Daoy (cell line): ENCODE data around the gene SYNC. TPM values are rescaled to one million over a fixed set of nuclear protein-coding genes. Genes with fewer than 3 reads are reported as not detected.
"Not testable (repeated sequence)": the region's sequence is repeated elsewhere in the genome, so short reads cannot be mapped to it uniquely, and the experiment has no call there.

ENCODE experiments used
- DNase-seq: peaks from one replicate; pipeline ENCODE4 v3.0.0-alpha.2; 2015; ENCODE audit warnings: low read depth
- total RNA-seq: library from RNA; depleted of rRNA; stranded (reverse); fragments of >200 nt; shearing (Covaris generic); gene quantifications from 2 replicates; pipeline ENCODE4 v1.2.3, GENCODE V29; 2014

SYNC gene
- total RNA-seq, 1 experiment from 2014 or later = 63.1 TPM

DNA sequence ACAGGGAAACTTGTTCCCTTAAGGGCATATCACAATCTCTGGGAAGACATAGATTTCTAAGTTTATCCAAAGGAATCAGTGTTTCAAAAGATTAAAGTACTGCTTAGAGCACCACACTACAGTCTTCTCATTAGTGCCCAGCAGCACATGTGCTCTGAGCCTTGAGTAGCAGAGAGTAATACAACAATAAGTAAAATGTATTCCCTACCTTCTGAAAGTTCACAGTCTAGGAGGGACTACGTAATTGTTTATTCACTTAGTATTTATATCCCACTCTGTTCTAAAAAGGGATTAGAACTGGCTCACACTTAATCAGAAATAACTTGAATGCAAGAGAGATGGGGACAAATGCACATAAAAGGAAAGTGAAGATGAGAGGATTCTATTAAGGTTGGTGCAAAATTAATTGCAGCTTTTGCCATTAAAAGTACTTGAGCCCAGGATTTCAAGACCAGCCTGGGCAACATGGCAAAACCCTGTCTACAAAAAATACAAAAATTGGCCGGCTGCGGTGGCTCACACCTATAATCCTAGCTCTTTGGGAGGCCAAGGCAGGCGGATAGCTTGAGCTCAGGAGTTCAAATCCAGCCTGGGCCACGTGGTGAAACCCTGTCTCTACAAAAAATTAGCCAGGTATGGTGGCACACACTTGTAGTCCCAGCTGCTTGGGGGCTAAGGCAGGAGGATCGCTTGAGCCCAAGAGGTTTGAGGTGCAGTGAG, 9.0 kb downstream of the SYNC start:
- DNase-seq = no peak

DNA sequence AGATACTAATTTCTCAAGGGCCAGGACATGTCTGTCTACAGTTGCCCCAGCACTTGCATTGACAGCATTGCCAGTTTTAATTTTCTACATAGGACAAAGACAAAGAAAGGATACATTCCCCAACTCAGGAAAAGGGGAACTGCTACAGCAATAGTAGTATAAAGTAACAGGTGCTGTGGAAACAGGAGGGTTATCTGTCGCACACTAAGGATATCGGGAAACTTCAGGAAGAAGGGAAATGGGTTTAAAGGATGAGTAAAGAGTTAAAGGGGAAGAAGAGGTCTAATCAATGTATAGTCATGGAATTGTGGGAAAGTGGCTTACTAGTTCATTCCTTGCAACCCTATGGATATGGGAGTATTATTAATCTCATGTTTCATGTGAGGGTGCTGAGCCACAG, 16.2 kb downstream of the SYNC start:
- DNase-seq = no peak

DNA sequence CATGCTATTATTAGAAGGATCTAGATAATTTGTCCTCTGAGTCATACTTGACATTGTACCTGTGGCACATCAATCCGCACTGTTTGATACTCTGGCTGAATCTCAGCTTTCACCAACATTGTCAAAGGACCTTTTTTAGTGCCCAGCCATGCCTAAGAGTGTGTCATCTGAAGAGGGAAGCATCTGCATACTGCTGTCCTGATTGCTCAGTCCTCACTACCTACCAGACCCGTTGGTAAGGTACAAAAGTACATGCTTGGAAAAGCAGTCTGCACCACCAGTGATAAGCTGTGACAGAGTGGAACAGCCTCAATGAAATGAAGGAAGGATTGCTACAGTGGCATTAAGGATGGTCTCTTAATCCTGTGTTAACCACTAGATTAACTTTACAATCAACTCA, 17.1 kb downstream of the SYNC start:
- DNase-seq = no peak

DNA sequence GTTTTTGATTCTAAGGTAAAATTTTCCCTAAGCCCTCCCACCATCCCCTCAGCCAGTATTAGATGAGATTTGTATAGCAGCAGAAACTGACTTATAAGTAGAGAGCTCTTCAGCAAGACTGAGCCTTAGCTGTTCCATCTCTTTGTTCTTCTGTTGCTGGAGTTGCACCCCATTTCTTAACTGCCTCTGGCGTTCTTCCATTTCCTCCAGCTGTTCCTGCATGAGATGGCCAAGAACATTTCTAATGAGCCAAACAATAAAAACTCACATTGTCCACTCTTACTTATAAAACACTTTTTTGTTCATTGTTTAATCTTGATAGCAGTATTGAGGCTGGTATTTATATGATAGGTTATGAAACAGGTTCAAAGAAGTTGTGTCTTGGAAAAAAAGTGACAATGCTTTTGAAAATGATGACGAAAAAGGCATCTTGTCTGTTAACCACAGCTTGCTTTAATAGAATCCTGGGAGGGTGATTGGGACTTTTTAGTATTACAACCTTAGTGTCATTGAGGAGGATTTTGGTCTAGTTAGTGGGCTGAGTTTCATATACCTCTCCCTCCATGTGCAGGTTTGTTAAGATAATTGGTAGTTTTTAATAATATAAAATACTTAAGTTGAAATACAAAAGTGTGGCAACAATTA, 18.3 kb downstream of the SYNC start:
- no peak for DNase-seq

DNA sequence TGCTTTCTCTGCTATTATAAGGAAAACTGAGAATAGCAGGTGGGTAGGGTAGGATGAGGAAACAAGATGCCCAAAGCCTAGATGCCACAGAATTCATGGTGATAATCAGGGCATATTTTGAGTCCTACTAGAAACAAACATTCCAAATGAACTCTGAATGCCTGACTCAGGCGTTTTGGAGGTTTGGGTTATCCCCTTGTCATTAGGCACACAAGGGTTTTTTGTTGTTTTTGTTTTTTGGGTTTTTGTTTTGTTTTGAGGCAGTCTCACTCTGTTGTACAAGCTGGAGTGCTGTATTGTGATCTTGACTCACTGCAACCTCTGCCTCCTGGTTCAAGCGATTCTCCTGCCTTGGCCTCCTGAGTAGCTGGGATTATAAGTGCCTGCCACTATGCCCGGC, 19.2 kb downstream of the SYNC start:
- no peak for DNase-seq

DNA sequence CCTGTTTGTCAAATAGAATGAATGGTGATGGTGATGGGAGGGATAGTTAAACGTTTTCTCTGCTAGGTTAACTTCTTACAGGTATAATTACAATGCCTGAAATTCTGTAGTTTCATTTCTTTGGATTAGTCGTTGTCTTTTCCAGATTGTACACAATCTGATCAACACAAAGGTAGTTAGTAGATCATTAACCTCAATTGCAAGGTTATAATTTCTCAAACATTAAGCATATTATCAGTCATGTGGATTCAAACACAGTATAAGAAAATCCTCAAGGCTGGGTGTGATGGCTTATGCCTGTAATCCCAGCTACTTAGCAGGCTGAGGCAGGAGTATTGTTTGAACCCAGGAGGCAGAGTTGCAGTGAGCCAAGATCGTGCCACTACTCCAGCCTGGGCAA, 20.6 kb downstream of the SYNC start:
- no peak for DNase-seq

DNA sequence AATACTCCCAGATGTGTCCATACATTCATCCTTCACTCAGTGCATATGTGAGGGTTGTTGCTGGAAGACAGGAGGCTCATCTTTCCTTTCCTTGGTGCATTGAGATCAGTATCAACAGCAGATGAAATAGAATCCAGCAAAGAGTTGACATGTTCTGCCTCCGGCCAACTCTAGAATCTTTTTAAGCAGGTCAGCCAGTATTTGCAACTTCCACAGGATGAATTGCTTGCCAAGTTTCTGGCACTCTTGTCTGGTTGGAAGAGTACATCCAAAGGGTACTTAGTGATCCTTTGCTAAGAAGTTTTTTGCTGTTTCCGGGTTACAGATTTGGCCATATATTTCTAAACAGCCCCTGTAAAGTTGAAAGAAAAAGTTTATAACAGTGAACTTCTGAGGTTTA, 21.1 kb downstream of the SYNC start:
- no peak for DNase-seq

DNA sequence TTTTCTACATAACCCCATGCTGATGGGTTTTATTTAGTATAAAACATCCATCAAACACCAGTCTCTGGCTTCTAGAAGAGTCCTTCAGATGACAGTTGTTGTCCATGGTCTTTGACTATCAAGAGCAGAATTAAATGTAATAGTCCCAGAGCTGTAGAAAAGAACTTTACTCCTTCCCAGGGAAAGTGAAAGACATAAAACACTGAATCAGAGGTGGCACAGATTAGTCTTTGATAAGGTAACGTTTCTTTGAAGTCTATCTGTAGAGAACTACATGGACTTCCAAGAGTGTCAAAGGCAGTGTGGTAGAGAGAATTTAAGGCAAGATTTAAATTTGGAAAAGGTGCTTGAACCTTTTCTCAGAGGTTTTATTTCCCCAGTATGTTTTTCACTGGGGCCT, 21.9 kb downstream of the SYNC start:
- no peak for DNase-seq

DNA sequence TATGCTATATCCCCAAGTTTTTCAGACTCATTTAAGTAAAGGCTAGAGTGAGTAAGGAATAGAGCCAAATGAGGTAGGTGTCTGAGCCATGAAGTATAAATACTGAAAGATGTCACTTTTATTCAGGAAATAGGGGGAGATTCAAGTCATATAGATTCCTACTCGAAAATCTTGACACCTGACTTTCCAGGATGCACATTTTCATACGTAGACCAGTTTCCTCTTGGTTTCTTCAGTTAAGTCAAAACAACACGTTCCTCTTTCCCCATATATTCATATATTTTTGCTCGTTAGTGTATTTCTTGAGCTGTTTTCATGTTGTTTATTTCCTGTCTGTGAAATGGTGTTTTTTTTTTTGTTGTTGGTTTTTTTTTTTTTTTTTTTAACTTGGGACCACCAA, 22.6 kb downstream of the SYNC start:
- DNase-seq = not testable (repeated sequence)

DNA sequence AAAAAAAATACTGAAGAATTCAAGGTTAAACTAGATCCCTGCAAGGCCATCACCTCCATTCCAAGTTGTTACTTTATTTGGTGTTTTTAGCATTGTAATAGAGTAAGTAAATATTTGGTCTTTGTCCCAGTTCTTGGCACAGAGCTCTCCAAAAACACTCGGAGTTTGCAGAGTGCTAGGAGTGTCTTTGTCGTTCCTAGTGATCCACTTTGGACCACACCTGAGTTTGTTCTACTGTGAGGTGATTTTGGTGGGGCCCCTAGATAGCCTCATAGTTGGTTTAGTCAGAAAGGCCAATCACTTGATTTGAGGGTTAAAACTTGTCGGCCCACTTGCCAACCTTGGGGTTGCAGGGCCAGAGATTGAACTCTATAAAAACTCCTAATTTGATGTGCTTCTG, 25.6 kb downstream of the SYNC start:
- DNase-seq = no peak

DNA sequence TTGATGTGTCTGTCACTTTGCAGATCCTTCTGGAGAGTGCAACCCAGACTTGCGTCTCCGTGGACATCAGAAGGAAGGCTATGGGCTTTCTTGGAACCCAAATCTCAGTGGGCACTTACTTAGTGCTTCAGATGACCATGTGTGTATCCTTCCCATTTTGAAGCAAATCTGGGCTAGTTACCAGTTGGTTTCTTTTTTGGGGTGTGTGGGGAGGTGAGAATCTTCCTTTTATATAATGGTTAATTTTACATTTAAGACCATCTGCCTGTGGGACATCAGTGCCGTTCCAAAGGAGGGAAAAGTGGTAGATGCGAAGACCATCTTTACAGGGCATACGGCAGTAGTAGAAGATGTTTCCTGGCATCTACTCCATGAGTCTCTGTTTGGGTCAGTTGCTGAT, 33.9 kb downstream of the SYNC start:
- DNase-seq = not testable (repeated sequence)

DNA sequence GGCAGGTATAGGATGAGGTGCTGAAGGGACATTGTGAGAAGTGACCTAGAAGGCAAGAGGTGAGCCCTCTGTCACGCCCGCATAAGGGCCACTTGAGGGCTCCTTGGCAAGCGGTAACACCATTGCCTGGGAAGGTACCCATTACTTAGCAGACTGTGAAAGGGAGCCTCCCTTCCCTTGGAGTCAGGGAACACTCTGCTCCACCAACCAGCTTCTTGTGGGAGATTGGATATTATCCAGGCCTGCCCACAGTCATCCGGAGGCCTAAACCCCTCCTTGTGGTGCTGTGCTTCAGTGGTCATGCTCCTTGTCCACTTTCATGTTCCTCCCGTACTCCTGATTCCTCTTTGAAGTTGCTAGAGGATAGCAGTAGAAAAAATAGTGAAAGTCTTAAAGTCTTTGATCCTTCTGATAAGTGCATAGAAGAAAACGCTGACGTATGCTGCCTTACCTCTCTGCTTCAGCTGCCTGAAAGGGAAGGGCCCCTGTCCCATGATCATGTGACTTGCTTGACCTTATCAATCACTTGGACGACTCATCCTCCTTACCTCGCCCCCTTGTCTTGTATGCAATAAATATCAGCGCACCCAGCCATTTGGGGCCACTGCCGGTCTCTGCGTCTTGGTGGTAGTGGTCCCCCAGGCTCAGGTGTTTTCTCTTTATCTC, 35.5 kb downstream of the SYNC start:
- no peak for DNase-seq

DNA sequence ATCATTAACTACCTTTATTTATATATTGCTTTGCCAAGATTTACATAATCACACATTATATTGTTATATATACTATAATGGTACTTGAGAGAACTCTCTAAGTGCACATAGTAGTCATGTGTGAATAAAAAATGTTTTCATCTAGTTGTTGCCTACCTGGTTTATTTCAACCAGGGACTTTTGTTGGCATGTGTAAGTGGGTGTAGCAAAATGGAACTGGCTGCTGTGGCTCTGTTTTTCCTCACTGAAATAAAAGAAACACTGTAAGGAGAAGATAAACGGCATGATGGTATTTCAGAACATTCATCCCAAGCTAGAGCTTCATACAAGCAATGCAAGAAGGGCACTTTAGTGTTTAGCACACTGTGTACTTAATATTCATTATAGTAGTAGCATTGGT, 36.7 kb downstream of the SYNC start:
- DNase-seq = no peak

DNA sequence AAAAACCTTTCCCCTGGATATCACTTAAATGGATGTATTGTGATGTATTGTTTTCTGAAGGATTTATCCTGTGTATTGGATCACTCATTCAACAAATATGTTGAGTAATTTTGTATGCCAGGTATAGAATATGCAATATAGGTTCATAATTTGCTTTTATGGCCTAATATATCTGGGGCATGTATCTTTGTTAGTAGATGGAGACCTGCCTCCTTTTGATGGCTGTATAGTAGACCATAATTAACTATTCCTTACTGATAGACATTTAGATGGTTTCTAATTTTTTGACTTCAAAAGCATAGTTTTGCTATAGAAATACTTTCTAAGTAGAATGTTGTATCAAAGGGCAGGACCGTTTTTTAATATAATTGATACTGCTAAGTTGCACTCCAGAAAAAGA, 43.0 kb downstream of the SYNC start:
- DNase-seq = no peak

DNA sequence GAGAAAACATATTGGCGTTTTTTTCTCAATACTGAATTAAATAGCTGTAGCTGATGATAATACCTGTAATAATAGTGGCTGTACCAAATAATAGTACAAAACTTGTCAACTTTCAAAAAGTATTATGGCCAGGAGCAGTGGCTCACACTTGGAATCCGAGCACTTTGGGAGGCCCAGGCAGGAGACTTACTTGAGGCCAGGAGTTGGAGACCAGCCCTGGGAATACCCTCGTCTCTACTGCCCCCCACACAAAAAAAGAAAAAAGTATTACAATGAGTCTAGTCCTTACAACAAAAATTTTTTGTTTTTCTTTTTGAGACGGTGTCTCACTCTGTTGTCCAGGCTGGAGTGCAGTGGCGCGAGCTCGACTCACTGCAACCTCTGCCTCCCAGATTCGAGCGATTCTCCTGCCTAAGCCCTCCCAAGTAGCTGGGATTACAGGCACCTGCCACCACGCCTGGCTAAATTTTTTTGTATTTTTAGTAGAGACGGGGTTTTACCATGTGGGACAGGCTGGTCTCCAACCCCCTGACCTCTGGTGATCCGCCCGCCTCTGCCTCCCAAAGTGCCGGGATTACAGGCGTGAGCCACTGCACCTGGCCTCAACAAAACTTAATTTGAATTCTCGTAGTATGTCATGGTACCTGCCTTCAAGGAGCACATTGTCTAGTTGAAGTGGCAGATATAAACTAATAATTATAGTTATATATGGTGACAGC, 50.2 kb downstream of the SYNC start:
- no peak for DNase-seq

DNA sequence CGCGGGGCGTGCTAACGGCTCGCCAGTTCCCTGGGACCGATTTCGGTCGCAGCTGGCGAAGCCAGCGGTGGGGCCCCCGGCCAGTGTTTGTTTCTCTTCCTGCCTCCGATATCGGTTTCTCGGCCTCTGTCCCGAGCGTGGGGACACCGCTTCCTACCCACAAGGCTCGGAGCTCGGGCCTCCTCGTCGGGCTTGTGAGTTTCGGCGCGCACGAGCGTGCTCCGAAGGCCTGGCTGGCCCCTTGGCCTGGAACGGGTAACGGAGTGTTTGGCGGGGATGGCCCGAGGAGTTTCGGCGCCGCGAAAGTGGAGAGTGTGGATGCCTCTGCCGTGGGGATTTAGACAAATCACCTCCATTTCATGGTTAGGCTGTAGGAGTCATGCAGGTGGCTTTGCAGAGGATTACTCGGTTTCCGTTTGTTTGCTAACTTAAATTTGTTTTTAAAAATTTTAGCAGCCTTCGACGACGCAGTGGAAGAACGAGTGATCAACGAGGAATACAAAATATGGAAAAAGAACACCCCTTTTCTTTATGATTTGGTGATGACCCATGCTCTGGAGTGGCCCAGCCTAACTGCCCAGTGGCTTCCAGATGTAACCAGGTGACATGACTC, 51.0 kb downstream of the SYNC start:
- DNase-seq = no peak

DNA sequence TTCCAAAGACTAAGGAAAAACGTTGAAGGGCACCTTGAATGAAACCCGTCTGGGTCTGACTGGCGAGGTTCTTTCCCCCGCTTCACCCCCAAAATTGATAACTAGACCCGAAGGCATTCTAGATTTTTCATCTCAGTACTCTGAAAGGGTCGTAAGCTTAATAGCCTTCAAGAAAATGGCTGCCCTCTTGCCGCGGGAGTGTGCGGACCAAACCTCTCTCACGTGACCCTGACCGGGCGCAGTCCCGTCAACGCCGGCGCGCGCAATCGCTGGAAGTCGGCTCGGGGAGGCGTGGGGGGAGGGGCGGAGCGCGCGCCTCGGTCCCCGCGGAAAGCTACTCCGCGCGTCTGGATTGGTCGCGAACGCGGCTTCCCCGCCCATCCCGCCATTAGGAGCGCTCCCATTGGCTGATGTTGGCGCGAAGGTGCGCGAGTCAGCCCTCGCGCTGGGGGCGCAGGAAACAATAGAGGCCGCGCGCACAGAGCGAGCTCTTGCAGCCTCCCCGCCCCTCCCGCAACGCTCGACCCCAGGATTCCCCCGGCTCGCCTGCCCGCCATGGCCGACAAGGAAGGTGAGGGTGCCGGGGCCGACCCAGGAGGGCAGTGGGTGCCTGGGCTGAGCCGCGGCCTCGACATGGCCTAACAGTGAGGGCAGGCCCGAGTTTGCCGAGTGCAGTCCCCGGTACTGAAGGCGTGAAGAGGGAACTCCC, 51.7 kb downstream of the SYNC start, which contains the start of gene RBBP4:
TSS of gene RBBP4 (plus strand) at position 457 of the 709 bp plus-strand sequence. CDS start at position 556, 99 bp downstream.
- peak; percentile 99 for DNase-seq

DNA sequence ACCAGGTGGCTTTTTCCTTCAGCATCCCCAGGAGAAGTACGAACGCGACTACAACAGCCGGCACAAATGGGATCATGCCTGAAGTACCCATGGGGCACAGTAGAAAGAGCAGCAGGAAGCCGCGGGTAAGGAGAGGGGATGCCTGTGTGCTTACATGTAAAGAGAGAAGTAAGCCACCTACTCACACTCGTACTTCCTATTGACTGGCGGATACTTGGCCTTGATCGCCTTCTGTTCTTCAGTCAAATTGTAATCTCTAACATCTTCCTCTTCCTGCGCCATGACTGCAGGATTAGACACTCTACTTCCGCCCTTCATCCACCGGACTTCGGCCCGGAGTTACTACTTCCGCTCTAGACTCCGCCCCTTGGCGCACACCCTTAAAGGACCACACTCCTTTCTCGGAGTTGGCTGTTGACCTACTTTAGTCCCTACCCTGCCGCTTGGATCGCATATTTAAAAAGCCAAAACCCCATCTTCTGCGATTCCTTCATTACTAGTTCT, 52.3 kb downstream of the SYNC start, which contains the start of gene ZBTB8OS:
TSS of gene ZBTB8OS (minus strand) at position 303 of the 504 bp plus-strand sequence. CDS start at position 282, 21 bp downstream.
- peak; percentile 95 for DNase-seq

DNA sequence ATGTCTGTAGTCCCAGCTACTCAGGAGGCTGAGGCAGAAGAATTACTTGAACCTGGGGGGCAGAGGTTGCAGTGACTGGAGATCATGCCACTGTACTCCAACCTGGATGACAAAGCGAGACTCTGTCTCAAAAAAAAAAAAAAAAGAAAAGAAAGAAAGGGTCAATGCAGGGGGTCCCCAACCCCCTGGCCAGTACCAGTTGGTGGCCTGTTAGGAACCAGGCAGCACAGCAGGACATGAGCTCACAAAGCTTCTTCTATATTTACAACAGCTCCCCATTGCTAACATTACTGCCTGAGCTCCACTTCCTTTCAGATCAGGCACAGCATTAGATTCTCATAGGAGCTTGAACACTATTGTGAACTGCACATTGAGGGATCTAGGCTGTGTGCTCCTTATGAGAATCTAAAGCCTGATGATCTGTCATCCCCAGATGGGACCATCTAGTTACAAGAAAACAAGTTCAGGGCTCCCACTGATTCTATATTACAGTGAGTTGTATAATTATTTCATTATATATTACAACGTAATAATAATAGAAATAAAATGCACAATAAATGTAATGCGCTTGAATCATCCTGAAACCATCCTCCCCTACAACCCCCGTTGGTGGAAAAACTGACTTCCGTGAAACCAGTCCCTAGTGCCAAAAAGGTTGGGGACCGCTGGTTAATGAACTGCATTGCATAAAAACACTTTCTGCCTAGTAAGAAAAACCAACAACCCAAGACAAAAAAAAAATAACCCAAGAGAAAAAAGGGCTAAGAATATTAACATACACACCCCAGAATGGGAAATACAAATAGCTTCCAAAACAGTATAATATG, 55.0 kb downstream of the SYNC start:
- no peak for DNase-seq

DNA sequence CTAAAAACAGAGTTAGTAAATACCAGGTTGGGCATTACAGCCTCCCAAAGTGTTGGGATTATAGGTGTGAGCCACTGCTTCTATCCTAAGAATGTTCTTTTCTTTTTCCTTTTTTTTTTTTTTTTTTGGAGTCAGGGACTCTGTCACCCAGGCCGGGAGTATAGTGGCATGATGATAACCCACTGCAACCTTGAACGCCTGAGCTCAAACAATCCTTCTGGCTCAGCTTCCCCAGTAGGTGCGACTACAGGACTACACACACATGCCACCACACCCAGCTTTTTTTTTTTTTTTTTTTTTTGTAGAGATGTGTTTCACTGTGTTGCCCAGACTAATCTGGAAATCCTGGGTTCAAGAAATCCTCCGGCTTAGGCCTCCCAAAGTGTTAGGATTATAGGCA, 58.1 kb downstream of the SYNC start:
- DNase-seq = no peak
